GM21367 (cell line): ENCODE data around the gene SMCO2.

Source experiments
- ATAC-seq: cut with Tn5 transposase; IDR thresholded peaks from one replicate; pipeline ENCODE4 v1.9.1; 2021; ENCODE audit not compliant: unreplicated experiment

The SMCO2 gene

DNA sequence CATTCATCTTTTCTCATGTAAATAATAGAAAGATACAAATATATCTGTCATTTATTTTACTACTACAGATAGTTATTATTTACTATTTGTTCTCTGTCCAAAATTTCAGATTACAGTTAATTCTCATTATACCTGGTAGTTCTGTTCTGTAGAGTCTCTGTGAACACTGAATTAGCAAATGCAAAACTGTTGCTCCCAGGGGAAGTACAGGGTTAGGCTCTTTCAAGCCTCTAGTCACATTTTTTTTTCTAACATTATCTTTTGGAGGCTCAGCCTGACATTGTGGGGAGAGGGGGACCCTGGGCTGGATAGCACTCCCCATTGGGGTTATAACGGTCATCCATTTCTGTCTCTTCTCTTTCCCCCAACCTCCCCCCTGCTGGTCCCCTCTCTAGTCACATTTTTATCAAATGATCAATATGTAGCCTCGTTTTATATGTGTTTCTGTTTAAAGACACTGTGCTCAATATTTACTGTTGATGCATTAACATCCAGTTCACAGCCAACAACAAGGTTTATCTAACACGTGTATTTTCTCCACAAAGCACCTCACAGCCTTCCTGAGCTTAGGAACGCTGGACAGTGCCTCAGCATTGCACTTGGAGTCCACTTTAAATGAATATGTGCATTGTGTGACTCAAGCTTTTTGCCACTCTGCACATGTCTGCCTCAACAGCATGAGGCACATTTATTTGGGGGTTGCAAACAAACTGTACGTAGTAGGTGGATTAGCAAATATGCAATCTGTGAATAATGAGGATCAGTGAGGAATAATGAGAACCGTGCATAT lies 4.7 kb downstream of the SMCO2 start:
- no peak for ATAC-seq

GRCh38 chr12:27453421-27453820 lies 6.9 kb downstream of the SMCO2 start:
- no peak for ATAC-seq

GRCh38 chr12:27455589-27455988 lies 9.1 kb downstream of the SMCO2 start:
- ATAC-seq, result no peak

DNA sequence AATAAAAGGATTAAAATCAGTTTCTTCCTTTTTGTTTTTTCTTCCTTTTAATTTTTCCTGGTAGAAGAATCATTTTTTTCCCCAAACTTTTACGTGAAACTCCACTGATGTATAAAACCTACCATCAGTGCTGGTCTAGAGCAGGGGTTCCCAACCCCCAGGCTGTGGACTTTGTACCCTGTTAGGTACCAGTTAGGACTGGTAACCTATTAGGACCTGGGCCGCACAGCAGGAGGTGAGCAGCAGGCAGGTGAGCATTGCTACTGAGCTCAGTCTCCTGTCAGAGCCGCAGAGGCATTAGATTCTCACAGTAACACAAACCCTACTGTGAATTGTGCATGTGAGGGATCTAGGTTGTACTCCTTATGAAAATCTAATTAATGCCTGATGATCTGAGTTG lies 10.1 kb downstream of the SMCO2 start:
- ATAC-seq, result no peak

DNA sequence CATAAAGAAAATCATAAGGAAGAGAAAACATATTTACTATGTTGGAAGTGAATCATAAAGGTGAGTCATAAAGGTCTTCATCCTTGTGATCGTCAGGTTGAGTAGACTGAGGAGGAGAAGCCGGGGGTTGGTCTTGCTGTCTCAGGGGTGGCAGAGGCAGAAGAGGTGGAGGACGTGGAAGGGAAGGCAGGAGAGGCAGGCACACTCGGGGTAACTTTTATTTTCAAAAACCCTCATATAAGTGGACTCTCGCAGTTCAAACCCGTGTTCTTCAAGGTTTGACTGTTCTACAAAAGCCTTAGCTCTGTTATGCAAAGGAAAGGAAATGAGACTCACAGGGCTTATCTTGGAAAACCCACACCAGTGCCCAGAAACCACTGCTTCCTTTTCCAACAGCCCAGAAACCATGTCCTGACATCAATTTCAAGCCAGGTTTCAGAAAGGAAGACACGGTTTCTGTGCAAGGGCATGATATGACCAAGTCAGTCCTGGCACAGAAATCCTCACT lies 14.0 kb downstream of the SMCO2 start:
- no peak for ATAC-seq

GRCh38 chr12:27462151-27462694 lies 15.7 kb downstream of the SMCO2 start:
- no peak for ATAC-seq

DNA sequence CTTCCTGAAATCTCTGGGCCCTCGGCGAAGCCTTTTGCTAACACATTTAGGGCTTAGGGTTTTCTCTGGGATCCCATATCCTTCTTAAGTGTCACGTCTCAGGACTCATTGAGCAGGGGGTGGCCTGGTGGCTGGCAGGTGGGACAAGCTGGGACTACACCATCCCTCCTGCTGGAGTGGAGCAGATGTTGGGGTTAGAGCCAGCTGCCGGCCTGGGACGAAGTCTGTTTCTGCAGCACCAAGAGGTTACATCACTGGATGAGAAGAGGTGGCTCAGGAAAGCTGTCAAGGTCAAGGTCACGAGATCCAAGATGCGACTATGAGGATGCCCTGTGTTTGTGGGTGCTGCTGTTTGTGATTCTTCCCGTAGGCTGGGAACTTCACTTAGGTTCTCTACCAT lies 16.3 kb downstream of the SMCO2 start:
- no peak for ATAC-seq

- no peak for ATAC-seq
Observed at GRCh38 chr12:27463511-27464219, 17.1 kb downstream of the SMCO2 start.

DNA sequence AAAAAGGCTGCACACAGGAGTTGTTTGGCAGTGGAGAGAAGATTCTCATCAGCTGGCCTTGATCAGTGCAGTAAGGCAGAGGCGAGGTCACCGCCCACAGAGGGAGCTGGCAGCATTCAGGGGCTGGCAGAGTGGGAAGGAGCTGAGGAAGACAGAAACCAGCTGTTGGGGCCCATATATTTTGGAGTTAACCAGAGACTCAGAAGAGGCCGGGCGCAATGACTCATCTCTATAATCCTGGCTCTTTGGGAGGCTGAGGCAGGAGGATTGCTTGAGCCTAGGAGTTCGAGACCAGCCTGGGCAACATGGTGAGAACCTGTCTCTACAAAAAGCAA lies 17.7 kb downstream of the SMCO2 start:
- ATAC-seq, result no peak

DNA sequence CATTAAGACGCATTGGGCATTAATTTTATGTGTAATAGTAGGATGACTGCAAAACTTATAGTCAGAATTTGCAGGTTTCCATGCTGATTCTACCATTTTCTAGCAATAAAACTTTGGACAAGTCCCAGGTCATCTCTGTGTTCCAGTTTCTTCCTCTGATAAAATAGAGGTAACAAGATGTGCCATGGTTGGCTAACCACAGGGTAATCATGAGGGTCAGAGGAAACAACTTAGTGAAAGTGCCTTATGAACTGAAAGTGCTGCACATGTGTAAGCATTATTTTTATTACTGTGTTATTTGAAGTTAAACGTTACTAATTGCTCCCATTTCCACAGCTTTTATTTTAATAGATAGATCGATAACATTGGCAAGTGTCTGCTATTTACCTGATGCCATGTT lies 21.1 kb downstream of the SMCO2 start:
- no peak for ATAC-seq

DNA sequence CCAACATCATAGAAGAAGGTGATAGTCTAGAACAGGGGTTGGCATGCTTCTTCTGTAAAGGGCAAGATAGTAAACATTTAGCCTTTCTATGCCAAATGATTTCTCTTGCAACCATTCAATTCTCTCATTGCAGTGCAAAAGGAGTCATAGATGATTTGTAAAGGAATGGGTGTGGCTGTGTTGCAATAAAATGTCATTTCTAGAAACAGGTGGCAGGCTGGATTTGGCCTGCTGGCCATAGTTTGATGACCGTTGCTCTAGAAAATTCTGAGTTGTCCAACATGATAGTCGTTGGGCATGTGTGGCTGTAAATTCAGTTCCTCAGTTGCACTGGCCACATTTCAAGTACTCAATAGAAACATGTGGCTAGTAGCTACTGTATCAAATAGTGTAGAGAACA lies 21.7 kb downstream of the SMCO2 start:
- ATAC-seq, result no peak

GRCh38 chr12:27469176-27469736 lies 22.7 kb downstream of the SMCO2 start:
- ATAC-seq, result no peak

- no peak for ATAC-seq
Observed at GRCh38 chr12:27472604-27473003, 26.1 kb downstream of the SMCO2 start.

DNA sequence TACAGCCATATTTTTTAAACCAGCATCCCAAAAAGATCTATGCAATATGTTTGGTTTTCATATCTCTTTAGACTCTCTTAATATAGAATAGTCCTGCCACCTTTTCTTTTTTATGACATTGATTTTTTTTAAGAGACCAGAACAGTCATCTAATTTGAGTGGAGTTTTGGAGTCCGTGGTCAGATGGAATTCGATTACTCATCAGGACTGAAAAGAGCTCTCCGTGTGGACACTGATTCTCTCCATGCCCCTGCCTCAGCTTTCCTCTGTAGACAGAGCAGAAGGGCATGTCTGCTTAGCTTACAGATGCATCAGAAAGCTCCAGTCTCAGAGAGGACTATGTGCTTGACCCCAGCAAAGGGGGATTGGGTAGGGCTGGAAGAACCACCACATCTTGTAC lies 27.8 kb downstream of the SMCO2 start:
- no peak for ATAC-seq

DNA sequence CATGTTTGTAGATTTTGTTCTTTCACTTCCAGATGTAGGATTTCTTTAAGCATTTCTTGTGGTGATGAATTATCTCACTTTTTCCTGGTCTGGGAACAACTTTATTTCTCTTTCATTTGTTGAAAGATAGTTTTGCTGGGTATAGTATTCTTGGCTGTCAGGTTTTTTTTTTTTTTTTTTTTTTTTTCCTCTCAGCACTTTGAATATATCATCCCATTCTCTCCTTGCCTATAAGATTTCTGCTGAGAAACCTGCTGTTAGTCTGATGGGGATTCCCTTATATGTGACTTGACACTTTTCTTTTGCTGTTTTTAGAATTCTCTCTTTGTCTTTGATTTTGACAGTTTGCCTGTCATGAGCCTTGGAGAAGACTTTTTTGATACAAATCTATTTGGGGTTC lies 30.5 kb downstream of the SMCO2 start:
- no peak for ATAC-seq

DNA sequence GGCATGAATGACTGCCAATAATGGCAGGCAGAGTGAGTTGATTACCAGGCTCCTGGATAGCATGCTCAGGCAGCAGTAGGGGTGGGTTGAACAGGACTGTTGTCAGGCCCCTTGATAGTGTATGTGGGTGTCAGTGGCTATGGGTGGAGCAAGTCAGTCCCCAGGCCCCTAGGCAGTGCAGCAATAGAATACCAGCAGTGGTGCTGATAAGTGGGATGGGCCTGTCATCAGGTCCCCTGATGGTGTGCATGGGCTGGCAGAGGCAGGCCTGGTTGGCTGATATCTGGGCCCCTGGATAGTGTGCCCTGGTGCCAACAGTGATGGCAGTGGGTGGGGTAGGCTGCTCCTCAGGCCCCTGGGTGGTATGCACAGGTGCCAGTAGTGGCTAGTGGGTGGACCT lies 32.4 kb downstream of the SMCO2 start:
- no peak for ATAC-seq

DNA sequence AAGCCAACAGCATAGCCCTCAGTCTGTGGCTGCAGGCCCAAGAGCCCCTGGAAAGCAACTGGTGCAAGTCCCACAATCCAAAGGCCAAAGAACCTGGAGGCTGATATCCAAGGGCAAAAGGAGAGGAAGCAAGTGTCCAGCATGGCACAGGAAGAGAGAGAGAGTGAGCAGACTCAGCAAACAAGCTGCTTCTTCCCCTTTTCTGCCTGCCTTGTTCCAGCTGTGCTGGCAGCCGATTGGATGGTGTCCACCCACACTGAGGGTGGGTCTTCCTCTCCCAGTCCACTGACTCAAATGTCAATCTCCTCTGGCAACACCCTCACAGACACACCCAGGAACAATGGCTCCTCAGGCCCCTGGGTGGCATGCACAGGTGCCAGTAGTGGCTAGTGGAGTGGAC lies 33.5 kb downstream of the SMCO2 start:
- ATAC-seq, result no peak

DNA sequence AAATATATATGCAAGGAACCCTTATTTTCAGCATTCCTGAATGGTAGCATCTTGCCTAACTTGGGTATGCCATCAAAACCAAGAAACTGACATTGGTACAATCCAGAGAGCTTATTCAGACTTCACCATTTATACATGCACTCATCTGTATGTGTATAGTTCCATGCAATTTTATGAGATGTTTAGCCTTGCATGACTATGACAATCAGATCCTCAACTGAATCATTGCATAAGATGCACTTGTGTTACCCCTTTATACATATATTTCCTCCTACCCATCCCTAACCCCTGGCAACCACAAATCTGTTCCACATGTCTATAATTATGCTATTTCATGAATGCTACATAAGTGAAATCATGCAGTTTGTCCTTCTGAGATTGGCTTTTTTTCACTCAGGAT lies 40.4 kb downstream of the SMCO2 start:
- ATAC-seq, result no peak

DNA sequence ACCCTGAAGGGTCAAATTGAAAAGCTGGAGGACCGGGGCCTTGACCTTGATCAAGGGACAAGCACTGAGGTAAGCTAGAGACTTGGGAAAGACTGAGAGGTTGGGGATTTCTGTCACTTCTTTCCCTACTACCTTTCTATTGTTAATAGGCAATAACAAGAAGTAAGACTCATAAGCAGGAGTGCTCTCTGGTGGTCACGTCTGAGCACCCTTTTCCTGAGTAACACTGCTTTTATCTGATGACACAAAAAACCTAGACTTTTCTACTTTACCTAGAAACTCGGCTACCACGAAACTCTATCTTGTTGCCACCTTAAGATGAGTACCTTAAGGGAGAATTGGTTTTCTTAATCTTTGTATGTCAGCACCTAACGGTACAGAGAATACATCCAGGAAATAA lies 41.9 kb downstream of the SMCO2 start:
- no peak for ATAC-seq

GRCh38 chr12:27491226-27491625 lies 44.7 kb downstream of the SMCO2 start:
- ATAC-seq, result no peak

- no peak for ATAC-seq
Observed at GRCh38 chr12:27493260-27493940, 46.9 kb downstream of the SMCO2 start.
